HG02642 (cell line): ENCODE results near the gene EMC10.
"Not testable (repeated sequence)": the region's sequence is repeated elsewhere in the genome, so short reads cannot be mapped to it uniquely, and the experiment has no call there.

Experiments
- ATAC-seq: cut with Tn5 transposase; IDR thresholded peaks from one replicate; pipeline ENCODE4 v1.9.1; 2021; ENCODE audit warnings: mild to moderate bottlenecking; ENCODE audit not compliant: unreplicated experiment, poor library complexity

EMC10 gene

GRCh38 chr19:50512112-50512998, 36.0 kb downstream of the EMC10 start:
- no peak for ATAC-seq

- no peak for ATAC-seq
Observed at GRCh38 chr19:50512999-50513745, 36.9 kb downstream of the EMC10 start.

- no peak for ATAC-seq
Observed at GRCh38 chr19:50513746-50514345, 37.5 kb downstream of the EMC10 start, which contains the start of gene ASPDH. Gene ASPDH (minus strand): TSS chr19:50513913. CDS start chr19:50513823, 90 bp downstream.

GRCh38 chr19:50514346-50515167, 38.2 kb downstream of the EMC10 start:
- ATAC-seq, result no peak

- no peak for ATAC-seq
Observed at GRCh38 chr19:50515168-50515561, 38.9 kb downstream of the EMC10 start.

GRCh38 chr19:50516456-50516855, 40.1 kb downstream of the EMC10 start:
- no peak for ATAC-seq

- ATAC-seq, result no peak
Observed at GRCh38 chr19:50516964-50517703, 40.8 kb downstream of the EMC10 start.

GRCh38 chr19:50517704-50518075, 41.4 kb downstream of the EMC10 start:
- ATAC-seq, result no peak

- no peak for ATAC-seq
Observed at GRCh38 chr19:50518091-50519005, 42.0 kb downstream of the EMC10 start.

- no peak for ATAC-seq
Observed at GRCh38 chr19:50519006-50519575, 42.8 kb downstream of the EMC10 start.

GRCh38 chr19:50520822-50521465, 44.6 kb downstream of the EMC10 start:
- no peak for ATAC-seq

- no peak for ATAC-seq
Observed at GRCh38 chr19:50522881-50523280, 46.6 kb downstream of the EMC10 start.

GRCh38 chr19:50528052-50528451, 51.7 kb downstream of the EMC10 start:
- ATAC-seq, result not testable (repeated sequence)

- no peak for ATAC-seq
Observed at GRCh38 chr19:50531171-50531612, 54.9 kb downstream of the EMC10 start.

- ATAC-seq, result no peak
Observed at GRCh38 chr19:50532952-50533351, 56.6 kb downstream of the EMC10 start.

GRCh38 chr19:50534478-50534877, 58.2 kb downstream of the EMC10 start:
- ATAC-seq, result no peak

- no peak for ATAC-seq
Observed at GRCh38 chr19:50535672-50536187, 59.4 kb downstream of the EMC10 start.
